Gastrocnemius medialis (tissue), 4 donors: ENCODE data around the gene THBS1.

Experiments used
- CTCF ChIP-seq, 5 experiments: fragments of 450-650 bp in 3 of 5; fragments of 200-600 bp in 2 of 5; sonication (generic) in 2 of 5; IDR thresholded peaks in 4 of 5; conservative IDR thresholded peaks in 1 of 5; 1 replicate in 4 of 5; 2 replicates in 1 of 5; pipeline ENCODE4 v1.5.1; 2016 to 2019; ENCODE audit warnings: antibody characterized with exemption in 5 of 5, mild to moderate bottlenecking in 3 of 5, moderate library complexity in 3 of 5
- POLR2A ChIP-seq, 2 donors: fragments of 450-650 bp; IDR thresholded peaks; one replicate each; pipeline ENCODE4 v1.6.1; 2017; ENCODE audit warnings: antibody characterized with exemption in 2 of 2, mild to moderate bottlenecking in 2 of 2, moderate library complexity in 2 of 2

- TF ChIP-seq CTCF (IDR thresholded peaks at IDR 0.05 in 4 of 5, conservative IDR thresholded peaks at IDR 0.05 in 1 of 5) (no peak), POLR2A (IDR thresholded peaks at IDR 0.05) (no peak)
These were observed 8.4 kb downstream of the THBS1 start for GRCh38 chr15:39589193-39589814.
